Measurements from ENCODE around the gene WNT4.

WNT4 gene

DNA sequence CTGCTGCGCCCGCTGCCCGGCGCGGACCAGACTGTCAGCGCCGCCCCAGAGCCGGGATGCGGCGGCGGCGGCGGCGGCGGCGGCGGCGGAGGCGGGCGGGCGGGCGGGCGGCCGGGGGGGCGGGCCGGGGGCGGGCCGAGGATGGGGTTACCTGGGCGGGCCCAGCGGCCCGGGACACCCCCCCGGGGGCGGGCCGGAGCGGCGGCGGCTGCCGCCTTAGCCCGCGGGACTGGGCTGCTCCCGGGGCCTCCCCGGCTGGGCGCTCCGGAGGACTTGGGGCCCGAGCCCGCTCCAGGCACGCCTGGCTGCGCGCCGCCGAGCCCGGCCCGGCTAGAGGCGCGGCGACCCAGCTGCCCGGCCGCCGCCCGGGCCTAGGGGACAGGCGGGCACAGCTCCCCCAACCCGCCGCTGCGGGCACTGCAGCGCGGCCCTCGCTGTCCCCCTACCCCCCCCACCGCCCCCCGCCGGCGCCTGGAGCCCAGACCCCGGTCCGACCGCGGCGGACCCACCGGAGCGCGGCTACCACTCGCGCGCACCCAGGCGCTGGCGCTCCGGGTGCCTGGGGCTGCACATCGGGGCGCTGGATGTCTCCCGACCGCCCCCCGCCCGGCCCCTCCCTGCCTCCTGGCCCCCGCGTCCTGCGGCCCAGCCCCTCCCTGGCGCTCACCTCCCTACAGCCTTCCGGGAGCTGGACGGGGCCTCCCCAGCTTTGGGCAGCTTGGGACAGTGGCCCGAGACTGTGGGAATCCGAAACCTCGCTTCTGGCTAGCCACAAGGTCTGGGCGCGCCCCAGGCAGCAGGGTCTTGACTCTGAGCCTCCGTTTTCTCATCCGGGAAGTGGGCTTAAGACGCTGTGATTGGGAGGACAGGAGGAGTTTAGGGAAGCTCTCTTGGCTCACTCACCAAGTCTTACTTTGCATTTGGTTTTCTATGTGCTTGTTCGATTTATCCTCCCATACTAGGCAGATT lies at the start of gene WNT4:
TSS of gene WNT4 (minus strand) at position 33 of the 969 bp plus-strand sequence. CDS start 175 bp downstream, outside the sequence.
- Histone ChIP-seq H3K4me3 (ENCODE audit: low read depth, low read length) (peak within 1 kb of the TSS; percentile 57), H3K9me3 (ENCODE audit: control insufficient read depth, insufficient read depth, low read depth, low read length) (no peaks in the 10 kb centered on the region), H3K36me3 (ENCODE audit: control insufficient read depth, insufficient read depth, low read length) (no peaks in the 10 kb centered on the region), H3K27ac (ENCODE audit: low read depth, low read length) (no peak within 1 kb of the TSS), H3K27me3 (ENCODE audit: control insufficient read depth, insufficient read depth, low read length) (peaks cover 59% of the 10 kb centered on the region), H3K9ac (ENCODE audit: low read length) (no peak within 1 kb of the TSS), H3K4me1 (ENCODE audit: control insufficient read depth, insufficient read depth, low read length) (peaks cover 29% of the 10 kb centered on the region)

DNA sequence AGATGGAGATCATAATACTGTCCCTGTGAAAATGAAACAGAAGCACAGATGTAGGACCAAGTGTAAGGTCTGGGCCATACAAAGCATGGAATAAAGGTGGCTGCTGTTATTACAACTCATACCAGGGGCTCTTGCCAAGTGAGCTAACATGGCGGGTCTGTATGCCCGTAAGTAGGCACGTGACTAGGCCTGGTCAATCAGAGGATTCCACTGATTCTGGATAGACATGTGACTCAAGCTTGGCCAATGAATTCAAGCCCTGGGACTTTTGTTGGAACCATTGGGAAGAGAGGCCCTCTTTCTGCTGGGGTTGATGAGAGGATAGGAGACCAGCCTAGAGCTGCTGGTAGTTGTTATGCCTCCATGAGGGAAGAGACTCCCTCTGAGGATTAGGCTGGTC lies 47.8 kb upstream of the WNT4 start:
- Histone ChIP-seq H3K9me3 (ENCODE audit: control insufficient read depth, insufficient read depth, low read depth, low read length) (no peaks in the 10 kb centered on the region), H3K4me1 (ENCODE audit: control insufficient read depth, insufficient read depth, low read length) (no peaks in the 10 kb centered on the region), H3K4me3 (ENCODE audit: low read depth, low read length) (no peak overlapping the region), H3K27ac (ENCODE audit: low read depth, low read length) (no peak overlapping the region), H3K36me3 (ENCODE audit: control insufficient read depth, insufficient read depth, low read length) (no peaks in the 10 kb centered on the region), H3K27me3 (ENCODE audit: control insufficient read depth, insufficient read depth, low read length) (no peaks in the 10 kb centered on the region), H3K9ac (ENCODE audit: low read length) (no peak overlapping the region)

DNA sequence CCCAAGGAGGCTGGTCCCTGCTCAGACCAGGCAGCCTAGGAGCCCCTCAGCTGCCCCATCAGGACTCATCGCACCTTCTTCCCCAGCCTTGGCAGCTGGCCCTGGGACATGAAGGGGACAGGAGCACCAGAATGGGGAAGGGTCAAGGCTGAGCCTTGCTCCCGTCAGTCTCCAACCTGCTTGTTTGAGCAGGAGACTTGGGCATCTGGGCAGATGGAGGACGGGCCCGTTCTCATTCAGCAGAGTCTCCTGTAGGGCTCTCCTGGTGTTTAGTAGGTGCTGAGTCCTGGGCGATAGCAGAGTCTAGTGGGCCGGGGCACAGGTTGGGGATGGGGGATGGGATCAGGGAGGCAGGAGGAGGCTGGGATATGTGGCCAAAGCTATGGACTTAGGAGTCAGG lies 47.4 kb upstream of the WNT4 start:
- Histone ChIP-seq H3K9ac (ENCODE audit: low read length) (no peak overlapping the region), H3K27ac (ENCODE audit: low read depth, low read length) (no peak overlapping the region), H3K9me3 (ENCODE audit: control insufficient read depth, insufficient read depth, low read depth, low read length) (no peaks in the 10 kb centered on the region), H3K4me3 (ENCODE audit: low read depth, low read length) (no peak overlapping the region), H3K4me1 (ENCODE audit: control insufficient read depth, insufficient read depth, low read length) (no peaks in the 10 kb centered on the region), H3K36me3 (ENCODE audit: control insufficient read depth, insufficient read depth, low read length) (no peaks in the 10 kb centered on the region), H3K27me3 (ENCODE audit: control insufficient read depth, insufficient read depth, low read length) (no peaks in the 10 kb centered on the region)

DNA sequence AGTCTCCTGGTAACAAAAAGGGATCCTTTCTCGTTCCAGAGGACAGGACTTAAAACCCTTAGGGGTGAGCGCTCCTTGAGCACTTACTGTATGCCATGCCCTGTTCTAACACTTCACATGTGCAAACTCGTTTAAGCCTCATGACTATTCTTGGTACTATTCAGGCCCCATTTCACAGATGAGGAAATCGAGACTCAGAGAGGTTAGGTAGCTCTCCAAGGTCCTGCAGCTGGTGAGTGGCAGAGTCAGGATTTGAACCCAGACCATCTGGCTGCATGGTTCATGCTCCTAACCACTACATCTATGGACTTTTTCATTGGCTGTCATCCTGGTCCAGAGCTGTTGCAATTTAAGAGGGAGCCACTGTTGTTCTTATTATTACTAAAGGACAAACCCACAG lies 46.7 kb upstream of the WNT4 start:
- H3K4me3 ChIP-seq (ENCODE audit: low read depth, low read length) = no peak overlapping the region
- H3K9ac ChIP-seq (ENCODE audit: low read length) = no peak overlapping the region
- H3K27ac ChIP-seq (ENCODE audit: low read depth, low read length) = no peak overlapping the region
- H3K9me3 ChIP-seq (ENCODE audit: control insufficient read depth, insufficient read depth, low read depth, low read length) = no peaks in the 10 kb centered on the region
- no peaks in the 10 kb centered on the region for H3K4me1 ChIP-seq (ENCODE audit: control insufficient read depth, insufficient read depth, low read length)
- H3K36me3 ChIP-seq (ENCODE audit: control insufficient read depth, insufficient read depth, low read length) = no peaks in the 10 kb centered on the region
- no peaks in the 10 kb centered on the region for H3K27me3 ChIP-seq (ENCODE audit: control insufficient read depth, insufficient read depth, low read length)

DNA sequence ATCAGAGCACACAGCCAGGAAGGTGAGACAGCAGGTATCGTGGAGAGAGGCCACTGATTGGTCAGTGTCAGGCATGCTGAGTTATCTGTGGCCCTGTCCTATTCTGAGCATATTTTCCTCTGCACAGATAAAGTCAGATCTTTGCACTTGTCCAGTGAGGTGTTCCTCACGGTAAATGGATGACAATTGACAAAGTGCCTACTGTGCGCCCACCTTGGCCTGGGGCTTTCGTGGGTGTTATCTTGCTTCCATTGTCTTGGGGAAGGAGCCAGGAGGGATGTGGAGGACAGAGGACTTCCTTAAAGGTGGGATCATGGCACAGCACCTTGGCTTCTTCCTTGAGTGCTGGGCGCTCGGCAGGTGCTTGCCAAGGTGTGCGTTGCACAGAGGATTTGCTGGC lies 46.0 kb upstream of the WNT4 start:
- no peaks in the 10 kb centered on the region for H3K9me3 ChIP-seq (ENCODE audit: control insufficient read depth, insufficient read depth, low read depth, low read length)
- no peaks in the 10 kb centered on the region for H3K27me3 ChIP-seq (ENCODE audit: control insufficient read depth, insufficient read depth, low read length)
- H3K9ac ChIP-seq (ENCODE audit: low read length) = no peak overlapping the region
- no peaks in the 10 kb centered on the region for H3K4me1 ChIP-seq (ENCODE audit: control insufficient read depth, insufficient read depth, low read length)
- no peaks in the 10 kb centered on the region for H3K36me3 ChIP-seq (ENCODE audit: control insufficient read depth, insufficient read depth, low read length)
- H3K27ac ChIP-seq (ENCODE audit: low read depth, low read length) = no peak overlapping the region
- H3K4me3 ChIP-seq (ENCODE audit: low read depth, low read length) = no peak overlapping the region

DNA sequence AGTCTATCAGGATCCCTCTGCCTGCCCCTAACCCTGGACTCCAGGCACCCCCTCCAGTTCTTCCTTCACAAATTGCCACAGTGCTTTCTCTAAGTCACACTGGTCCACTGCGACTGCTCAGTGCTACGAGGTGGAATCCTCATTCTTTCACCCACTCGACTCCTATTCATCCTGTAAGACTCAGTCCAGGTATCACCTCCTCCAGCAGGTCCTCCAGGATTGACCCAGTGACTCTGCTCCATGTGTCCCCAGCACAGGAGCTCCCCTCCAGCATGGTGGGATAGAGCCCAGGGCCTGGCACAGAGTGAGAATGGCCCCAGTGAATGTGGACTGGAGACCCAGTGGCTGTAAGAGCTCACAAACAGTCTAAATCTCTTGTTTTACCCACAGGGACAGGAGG lies 45.5 kb upstream of the WNT4 start:
- no peaks in the 10 kb centered on the region for H3K9me3 ChIP-seq (ENCODE audit: control insufficient read depth, insufficient read depth, low read depth, low read length)
- no peaks in the 10 kb centered on the region for H3K36me3 ChIP-seq (ENCODE audit: control insufficient read depth, insufficient read depth, low read length)
- H3K9ac ChIP-seq (ENCODE audit: low read length) = no peak overlapping the region
- no peak overlapping the region for H3K4me3 ChIP-seq (ENCODE audit: low read depth, low read length)
- H3K27me3 ChIP-seq (ENCODE audit: control insufficient read depth, insufficient read depth, low read length) = no peaks in the 10 kb centered on the region
- H3K27ac ChIP-seq (ENCODE audit: low read depth, low read length) = no peak overlapping the region
- no peaks in the 10 kb centered on the region for H3K4me1 ChIP-seq (ENCODE audit: control insufficient read depth, insufficient read depth, low read length)

DNA sequence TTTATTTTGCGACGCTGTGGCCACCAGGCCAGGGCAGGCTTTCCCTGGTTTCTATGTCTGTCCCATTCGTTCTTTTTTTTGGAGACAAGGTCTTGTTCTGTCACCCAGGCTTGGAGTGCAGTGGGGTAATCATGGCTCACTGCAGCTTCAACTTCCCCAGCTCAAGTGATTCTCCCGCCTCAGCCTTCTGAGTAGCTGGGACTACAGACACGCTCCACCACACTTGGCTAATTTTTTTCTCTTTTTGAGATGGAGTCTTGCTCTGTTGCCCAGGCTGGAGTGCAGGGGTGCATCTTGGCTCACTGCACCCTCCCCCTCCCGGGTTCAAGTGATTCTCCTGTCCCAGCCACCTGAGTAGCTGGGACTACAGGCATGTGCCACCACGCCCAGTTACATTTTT lies 43.4 kb upstream of the WNT4 start:
- H3K36me3 ChIP-seq (ENCODE audit: control insufficient read depth, insufficient read depth, low read length) = no peaks in the 10 kb centered on the region
- H3K9me3 ChIP-seq (ENCODE audit: control insufficient read depth, insufficient read depth, low read depth, low read length) = no peaks in the 10 kb centered on the region
- H3K27ac ChIP-seq (ENCODE audit: low read depth, low read length) = no peak overlapping the region
- no peaks in the 10 kb centered on the region for H3K4me1 ChIP-seq (ENCODE audit: control insufficient read depth, insufficient read depth, low read length)
- no peak overlapping the region for H3K9ac ChIP-seq (ENCODE audit: low read length)
- H3K27me3 ChIP-seq (ENCODE audit: control insufficient read depth, insufficient read depth, low read length) = no peaks in the 10 kb centered on the region
- no peak overlapping the region for H3K4me3 ChIP-seq (ENCODE audit: low read depth, low read length)

DNA sequence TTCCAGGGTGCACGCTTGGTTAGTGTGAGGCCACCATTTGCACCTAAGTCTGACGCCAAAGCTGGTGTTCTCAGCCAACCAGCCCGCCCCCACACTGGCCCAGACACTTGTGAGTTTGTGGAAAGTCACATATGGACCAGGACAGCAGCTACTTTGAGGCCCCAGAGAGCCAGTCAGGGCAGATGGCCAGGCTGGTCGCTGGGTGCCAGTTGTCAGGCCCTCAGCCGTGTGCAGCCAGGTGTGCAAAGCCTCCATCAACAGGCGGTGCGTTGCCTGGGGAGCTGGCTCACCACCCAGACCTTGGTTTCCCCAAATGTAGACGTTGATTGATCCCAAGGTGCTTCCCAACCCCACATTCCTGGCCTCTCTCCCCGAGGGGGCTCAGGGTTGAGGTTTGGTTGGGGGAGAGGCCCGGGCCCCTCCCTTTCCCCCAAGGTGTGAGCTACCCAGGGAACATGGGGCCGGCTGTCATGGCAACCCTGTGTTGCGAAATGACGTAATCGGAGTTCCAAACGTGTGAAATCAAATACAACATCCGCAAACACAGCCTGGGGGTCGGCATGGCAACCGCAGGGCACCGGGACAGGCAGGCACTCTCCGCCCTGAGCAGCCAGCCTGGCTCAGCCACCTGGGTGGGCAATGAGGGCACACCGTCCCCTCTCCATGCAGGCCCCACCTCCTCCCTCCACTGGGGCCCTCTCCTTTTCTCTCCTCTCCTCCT lies 42.2 kb upstream of the WNT4 start:
- no peaks in the 10 kb centered on the region for H3K9me3 ChIP-seq (ENCODE audit: control insufficient read depth, insufficient read depth, low read depth, low read length)
- no peaks in the 10 kb centered on the region for H3K4me1 ChIP-seq (ENCODE audit: control insufficient read depth, insufficient read depth, low read length)
- no peak overlapping the region for H3K27ac ChIP-seq (ENCODE audit: low read depth, low read length)
- no peaks in the 10 kb centered on the region for H3K27me3 ChIP-seq (ENCODE audit: control insufficient read depth, insufficient read depth, low read length)
- no peaks in the 10 kb centered on the region for H3K36me3 ChIP-seq (ENCODE audit: control insufficient read depth, insufficient read depth, low read length)
- no peak overlapping the region for H3K4me3 ChIP-seq (ENCODE audit: low read depth, low read length)
- H3K9ac ChIP-seq (ENCODE audit: low read length) = no peak overlapping the region

DNA sequence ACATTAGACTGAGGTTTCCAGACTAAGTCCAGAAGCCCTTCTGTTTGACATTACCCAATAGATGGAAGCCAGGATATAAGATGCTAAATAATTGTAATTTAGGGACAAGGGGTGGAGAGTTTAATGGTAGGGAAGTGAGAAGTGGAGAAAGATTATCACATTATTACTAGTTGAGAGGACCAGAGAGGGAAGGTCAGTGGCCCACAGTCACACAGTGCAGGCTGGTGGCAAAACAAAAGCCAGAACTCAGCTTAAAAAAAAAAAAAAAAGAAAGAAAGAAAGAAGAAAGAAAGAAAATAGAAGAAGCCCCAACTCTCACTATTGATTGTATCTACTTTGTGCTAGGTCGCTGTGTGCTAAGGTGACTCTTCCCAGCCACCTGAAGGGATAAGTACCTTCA lies 41.6 kb upstream of the WNT4 start:
- Histone ChIP-seq H3K4me1 (ENCODE audit: control insufficient read depth, insufficient read depth, low read length) (no peaks in the 10 kb centered on the region), H3K9ac (ENCODE audit: low read length) (no peak overlapping the region), H3K27ac (ENCODE audit: low read depth, low read length) (no peak overlapping the region), H3K36me3 (ENCODE audit: control insufficient read depth, insufficient read depth, low read length) (no peaks in the 10 kb centered on the region), H3K9me3 (ENCODE audit: control insufficient read depth, insufficient read depth, low read depth, low read length) (no peaks in the 10 kb centered on the region; the same call in 1 of the 2 replicates), H3K4me3 (ENCODE audit: low read depth, low read length) (no peak overlapping the region), H3K27me3 (ENCODE audit: control insufficient read depth, insufficient read depth, low read length) (no peaks in the 10 kb centered on the region)

DNA sequence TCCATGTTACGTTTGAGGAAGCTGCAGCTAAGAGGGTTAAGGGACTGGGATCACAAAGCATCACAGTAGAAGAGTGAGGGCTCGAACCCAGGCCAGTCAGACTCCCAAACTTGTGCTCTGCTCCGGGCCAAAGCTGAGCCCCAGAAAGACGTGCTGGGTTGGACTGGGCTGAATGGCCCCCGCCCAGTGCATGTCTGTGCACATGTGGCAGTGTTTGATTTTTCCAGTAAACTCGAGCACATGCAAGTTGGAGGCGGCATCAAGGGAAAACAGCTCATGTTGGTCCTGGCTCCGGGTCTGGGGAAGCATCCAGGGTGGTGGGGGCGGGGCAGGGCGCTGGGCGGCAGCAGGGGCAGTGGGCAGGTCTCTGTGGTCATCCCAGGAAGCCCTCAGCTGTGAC lies 39.8 kb upstream of the WNT4 start:
- Histone ChIP-seq H3K4me1 (ENCODE audit: control insufficient read depth, insufficient read depth, low read length) (no peaks in the 10 kb centered on the region), H3K4me3 (ENCODE audit: low read depth, low read length) (no peak overlapping the region), H3K9ac (ENCODE audit: low read length) (no peak overlapping the region), H3K36me3 (ENCODE audit: control insufficient read depth, insufficient read depth, low read length) (no peaks in the 10 kb centered on the region), H3K9me3 (ENCODE audit: control insufficient read depth, insufficient read depth, low read depth, low read length) (no peaks in the 10 kb centered on the region; the same call in 1 of the 2 replicates), H3K27me3 (ENCODE audit: control insufficient read depth, insufficient read depth, low read length) (no peaks in the 10 kb centered on the region), H3K27ac (ENCODE audit: low read depth, low read length) (no peak overlapping the region)

DNA sequence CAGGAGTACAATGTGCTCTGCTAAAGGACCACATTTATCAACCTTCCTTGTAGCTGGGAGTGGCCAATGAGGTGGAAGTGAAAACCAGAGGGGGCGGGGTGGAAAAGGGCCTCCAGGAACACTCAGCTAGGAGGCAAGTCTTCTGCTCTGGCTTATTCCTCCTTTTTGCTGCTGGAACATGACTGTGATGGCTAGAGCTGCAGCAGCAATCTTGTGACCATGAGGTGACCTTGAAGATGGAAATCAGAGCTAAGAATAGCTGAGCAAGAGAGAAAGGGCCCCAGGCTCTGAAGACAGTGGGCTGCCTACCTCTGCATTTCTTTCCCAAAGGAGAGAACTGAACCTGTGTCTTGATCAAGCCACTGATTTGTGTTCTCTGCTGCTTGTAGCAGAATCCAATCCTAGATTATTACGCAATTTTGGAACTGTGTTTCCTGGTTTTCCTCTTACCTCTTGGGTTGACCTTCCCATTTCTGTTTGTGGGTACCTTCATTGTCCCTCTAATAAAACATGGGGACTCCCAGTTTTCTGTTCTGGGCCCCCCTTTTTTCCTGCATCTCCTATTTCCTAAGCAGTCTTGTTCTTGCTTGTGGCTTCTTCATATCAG lies 36.4 kb upstream of the WNT4 start:
- peaks cover 2% of the 10 kb centered on the region for H3K9me3 ChIP-seq (ENCODE audit: control insufficient read depth, insufficient read depth, low read depth, low read length)
- H3K27ac ChIP-seq (ENCODE audit: low read depth, low read length) = no peak overlapping the region
- no peak overlapping the region for H3K4me3 ChIP-seq (ENCODE audit: low read depth, low read length)
- H3K9ac ChIP-seq (ENCODE audit: low read length) = no peak overlapping the region
- H3K27me3 ChIP-seq (ENCODE audit: control insufficient read depth, insufficient read depth, low read length) = no peaks in the 10 kb centered on the region; the same call in 1 of the 2 replicates
- no peaks in the 10 kb centered on the region for H3K36me3 ChIP-seq (ENCODE audit: control insufficient read depth, insufficient read depth, low read length)
- H3K4me1 ChIP-seq (ENCODE audit: control insufficient read depth, insufficient read depth, low read length) = no peaks in the 10 kb centered on the region

All from HUES6 (cell line).